ENCODE data around the gene KDM4C.
"Not testable (repeated sequence)": the region's sequence is repeated elsewhere in the genome, so short reads cannot be mapped to it uniquely, and the experiment has no call there.

Gene KDM4C

GRCh38 chr9:6987381-6987780 is 229.6 kb downstream of the KDM4C start:
- DNase-seq = no peak

- DNase-seq = no peak
These were observed 233.6 kb downstream of the KDM4C start for GRCh38 chr9:6991418-6991817.

- DNase-seq = no peak
These were observed 238.5 kb downstream of the KDM4C start for GRCh38 chr9:6996061-6996854.

DNA sequence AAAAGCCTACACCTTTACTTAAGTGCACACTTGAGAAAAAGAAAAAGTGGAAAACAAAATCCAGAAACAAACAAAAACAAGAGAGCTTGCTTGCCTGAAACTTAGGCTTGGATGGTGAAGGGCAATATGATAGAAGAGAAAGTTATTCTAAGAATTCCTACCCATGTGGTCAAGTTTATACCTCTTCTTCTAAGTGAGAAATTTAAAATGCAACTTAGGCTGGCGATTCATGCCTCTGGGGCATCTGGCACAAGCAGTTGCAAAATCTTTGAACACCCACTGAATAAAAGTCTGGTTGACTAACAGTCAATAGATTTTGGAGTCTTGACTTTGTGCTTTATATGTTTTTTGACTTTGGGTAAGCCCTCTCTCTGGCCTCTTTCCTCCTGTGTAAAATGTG is 239.6 kb downstream of the KDM4C start:
- no peak for DNase-seq

DNA sequence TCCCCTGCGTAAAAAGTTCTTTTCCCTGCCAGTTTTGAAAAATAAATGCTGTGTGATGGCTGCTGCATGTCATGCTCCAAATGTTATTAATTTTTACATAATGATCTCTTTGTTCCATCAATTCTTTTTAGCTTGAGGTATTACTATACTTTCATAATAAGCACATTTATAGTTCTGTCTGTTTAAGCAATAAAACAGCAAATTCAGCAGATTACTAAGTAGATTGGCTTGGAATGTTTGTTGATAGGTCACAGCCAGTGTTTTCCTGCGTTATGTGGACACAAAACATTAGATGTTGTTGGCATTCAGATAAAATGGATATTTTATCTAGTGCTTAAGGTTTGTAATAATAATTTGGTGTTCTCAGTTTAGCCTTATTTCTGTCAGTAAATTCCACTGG is 242.0 kb downstream of the KDM4C start:
- no peak for DNase-seq

- no peak for DNase-seq
These were observed 243.8 kb downstream of the KDM4C start for GRCh38 chr9:7001571-7001970.

- DNase-seq = no peak
These were observed 246.1 kb downstream of the KDM4C start for GRCh38 chr9:7003861-7004260.

DNA sequence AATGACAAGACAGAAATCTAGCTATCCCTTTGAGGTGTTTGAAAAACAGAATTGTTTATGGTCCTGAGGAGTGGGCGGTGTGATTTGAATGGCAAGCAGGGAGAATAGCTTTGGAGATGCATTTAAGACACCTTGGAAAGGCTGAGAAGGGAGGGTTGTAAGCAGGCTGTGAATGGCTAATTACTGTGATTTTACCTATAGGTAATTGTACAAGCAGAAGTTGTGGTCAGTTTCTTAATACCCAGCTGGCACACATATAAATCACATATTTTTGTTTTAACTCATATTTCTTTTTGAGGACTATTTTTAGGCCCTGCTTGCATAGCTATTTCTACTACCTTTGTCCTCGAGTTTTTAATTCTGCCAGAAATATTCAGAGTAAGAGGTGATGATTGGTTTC is 248.6 kb downstream of the KDM4C start:
- no peak for DNase-seq

DNA sequence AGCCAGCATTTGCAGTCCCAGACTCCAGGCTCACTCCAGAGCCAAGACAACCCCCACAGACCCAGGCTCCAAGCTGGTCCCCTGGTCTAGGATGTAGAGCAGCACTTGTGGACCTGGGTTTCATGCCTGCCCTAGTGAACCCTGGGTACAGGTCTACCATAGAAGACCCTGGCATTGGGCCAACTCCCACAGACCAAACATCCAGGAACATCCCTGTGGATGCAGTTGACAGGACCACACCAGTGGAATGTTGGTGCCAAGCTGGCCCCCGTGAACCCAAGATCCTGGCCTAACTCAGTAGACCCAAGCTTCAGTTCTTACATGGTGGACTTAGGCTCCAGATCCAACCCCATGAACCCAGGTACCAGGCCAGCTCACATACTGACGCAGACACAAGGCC is 250.6 kb downstream of the KDM4C start:
- DNase-seq = no peak

- DNase-seq = no peak
These were observed 251.3 kb downstream of the KDM4C start for GRCh38 chr9:7009065-7009464.

GRCh38 chr9:7011395-7012067 is 253.8 kb downstream of the KDM4C start:
- no peak for DNase-seq

DNA sequence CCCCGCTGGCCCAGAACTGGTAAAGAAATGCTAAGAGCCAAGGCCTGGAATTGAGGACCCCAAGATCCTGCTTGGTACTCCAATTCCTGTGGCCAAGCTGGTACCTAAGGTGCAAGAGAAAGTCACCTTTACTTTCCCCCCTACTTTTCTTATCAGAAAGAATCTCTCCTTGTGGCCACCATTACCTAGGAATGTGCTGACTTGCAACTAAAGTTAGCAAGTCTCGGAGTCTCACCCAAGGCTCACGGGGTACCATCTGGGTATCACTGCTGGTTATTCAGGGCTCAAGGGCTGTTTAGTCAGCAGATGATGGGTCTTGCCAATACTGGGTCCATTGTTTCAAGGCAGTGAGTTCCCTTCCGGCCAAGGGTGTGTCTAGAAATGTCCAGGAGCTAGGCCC is 270.2 kb downstream of the KDM4C start:
- DNase-seq = no peak

GRCh38 chr9:7028591-7028990 is 270.8 kb downstream of the KDM4C start:
- DNase-seq = no peak

DNA sequence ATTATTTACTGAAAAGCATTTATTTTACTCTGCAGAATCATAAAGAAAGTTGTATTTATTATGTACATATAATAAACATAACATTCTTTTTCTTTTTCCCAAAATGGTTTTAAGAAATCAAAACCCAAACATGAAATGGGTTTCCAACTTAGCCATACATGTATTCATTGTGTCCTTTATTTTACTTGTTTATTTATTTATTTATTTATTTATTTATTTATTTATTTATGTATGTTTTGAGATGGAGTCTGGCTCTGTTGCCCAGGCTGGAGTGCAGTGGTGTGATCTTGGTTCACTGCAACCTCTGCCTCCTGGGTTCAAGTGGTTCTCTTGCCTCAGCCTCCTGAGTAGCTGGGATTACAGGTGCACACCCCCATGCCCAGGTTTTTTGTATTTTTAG is 273.2 kb downstream of the KDM4C start:
- not testable (repeated sequence) for DNase-seq

GRCh38 chr9:7033076-7034045 is 275.6 kb downstream of the KDM4C start:
- no peak for DNase-seq

DNA sequence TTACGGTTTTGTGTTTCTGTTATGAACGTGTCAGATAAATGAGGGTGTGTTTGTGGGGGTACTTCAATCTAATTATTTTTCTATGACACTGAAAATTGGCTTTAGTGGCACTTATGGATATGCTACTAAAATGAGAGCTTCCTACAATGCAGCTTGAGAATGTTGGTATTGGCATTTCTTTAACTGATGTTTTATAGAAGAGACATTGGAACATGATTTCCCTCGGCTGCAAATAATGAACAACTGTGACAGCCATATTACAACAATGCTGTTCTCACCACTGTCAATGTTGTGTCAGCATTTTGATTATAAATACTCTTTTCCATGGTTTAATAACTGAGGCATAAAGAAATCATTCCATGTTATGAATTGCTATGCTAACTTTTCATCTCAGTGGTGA is 279.4 kb downstream of the KDM4C start:
- no peak for DNase-seq

GRCh38 chr9:7042124-7042523 is 284.4 kb downstream of the KDM4C start:
- no peak for DNase-seq

DNA sequence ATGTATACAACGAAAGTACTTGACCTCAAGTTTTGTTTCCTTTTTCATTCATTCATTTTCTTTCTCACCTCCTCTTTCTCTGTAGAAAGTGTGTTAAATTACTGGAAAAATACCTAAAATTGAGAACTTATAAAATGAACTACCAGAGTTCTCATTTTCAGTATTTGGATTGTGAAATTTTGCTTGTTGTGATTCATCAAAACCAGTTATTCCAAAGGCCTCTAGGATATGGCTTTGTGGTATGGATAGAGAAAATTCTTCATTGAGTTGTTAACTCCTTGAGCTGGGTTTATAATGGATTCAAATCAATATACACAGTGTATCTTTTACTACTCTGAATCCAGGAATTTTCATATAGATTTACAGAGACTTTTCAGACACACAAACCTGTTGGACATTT is 287.6 kb downstream of the KDM4C start:
- DNase-seq = no peak

DNA sequence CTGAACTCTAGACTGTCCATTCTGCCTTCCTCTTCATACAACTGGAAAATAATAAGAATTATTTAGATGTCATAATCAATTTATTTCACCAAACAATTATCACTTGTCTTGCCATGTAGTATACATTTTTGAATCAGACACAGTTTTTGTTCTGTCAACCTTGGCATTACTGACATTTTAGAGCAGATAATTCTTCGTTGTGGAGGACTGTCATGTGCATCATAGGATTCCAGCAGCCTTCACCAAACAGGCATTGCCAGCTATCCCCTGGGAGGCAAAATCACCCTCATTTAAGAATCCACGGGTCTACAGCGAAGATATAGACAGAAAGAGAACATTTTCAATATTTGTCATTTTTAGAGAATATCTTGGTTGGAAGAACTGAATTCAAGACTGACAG is 293.9 kb downstream of the KDM4C start:
- no peak for DNase-seq

DNA sequence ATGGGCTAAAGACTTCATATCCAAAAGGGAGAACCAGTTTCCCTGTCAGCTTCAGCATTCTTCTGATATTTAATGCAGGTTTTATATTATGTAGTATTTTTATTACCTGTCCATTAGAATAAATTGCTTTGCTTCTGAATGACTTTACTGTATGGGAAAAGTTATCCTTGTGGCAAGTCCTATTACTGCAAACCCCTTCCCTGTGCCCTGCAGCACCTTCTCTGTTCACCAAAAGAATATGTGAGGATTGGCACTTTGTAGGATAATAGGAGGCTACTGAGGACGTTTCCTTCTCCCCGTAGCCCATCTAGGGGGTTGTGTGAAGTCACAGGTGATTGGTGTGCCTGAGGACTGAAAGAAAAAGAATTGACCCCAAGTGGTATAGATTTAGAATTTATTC is 296.1 kb downstream of the KDM4C start:
- no peak for DNase-seq

DNA sequence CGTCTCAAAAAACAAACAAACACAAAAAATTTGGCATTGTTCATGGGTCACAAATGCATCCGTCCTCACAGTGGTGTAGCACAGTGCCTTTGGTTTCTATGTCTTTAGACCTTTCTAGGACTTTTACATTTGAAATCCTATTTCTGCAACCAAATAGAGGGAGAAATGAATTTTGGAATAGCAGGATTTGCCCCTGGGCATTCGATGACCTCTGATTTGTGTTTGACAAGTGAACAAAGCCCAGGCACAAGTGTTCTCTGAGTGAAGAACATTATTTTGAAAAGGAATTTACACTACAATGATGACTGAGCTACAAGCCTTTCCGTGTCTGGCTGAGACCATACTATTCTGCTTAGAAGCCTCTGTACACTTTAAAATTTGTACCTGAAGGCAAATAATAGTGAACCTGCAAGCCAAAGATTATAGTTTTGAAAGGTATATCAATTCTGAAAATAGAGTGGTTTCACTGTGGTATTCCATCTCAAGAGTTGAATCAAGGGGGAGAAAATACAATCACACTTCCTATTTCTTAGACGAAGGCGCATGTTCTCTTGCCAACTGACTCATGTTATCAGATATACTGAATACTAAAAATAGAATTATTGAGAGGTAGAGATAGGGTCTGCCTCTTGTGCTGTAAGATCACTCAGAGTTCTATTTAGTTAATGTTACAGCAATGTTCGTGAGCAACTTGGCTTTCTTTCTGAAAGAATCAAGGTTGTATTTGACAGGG is 297.6 kb downstream of the KDM4C start:
- no peak for DNase-seq

DNA sequence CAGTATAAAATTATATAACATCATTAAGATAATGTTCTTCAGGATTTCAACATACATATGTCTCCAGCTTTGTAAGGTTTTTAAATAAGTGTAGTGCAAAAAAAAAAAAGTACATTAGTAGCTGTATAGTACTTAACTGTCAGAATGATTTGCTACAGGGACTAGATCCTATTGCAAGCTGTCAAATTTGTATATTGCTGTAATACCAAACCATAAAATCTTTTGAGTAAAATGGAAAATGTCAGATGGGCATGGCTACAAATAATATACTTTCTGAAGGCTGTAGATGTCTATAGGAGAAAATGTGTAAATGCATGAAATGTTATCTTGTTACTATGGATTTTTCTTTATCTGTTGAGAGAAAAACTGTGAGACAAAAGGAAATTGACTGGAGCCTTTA is 298.5 kb downstream of the KDM4C start:
- DNase-seq = no peak

- no peak for DNase-seq
These were observed 300.7 kb downstream of the KDM4C start for GRCh38 chr9:7058473-7058872.

All from stimulated activated CD4-positive, alpha-beta T cell treated with anti-CD3 and anti-CD28 coated beads, Interleukin-4, amount 100 ng/mL, for 4 hours (primary cell).